HG03575 (cell line): ENCODE data around the gene ABCC10.
"Not testable (repeated sequence)": the region's sequence is repeated elsewhere in the genome, so short reads cannot be mapped to it uniquely, and the experiment has no call there.

Experiments used
- ATAC-seq: cut with Tn5 transposase; IDR thresholded peaks from one replicate; pipeline ENCODE4 v1.9.1; 2021; ENCODE audit not compliant: unreplicated experiment, insufficient number of reproducible peaks, low FRiP score; ENCODE audit errors: extremely low read depth

ABCC10 gene

DNA sequence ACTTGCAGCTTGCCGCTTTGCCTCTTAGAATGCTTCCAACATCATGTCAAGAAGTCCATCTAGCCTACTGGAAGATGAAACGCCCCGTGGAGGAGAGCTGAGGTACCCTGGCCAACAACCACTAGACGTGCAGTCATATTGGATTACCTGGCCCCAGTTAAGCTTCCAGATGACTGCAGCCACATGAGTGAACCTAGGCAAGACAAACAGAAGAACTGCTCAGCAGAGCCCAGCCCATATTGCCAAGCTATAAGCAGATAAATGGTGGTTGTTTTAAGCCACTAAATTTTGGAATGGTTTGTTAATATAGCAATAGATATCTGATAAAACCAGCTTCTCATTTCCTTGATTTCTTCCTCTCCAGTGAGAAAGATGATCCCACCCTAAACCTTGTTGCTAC, 32.7 kb downstream of the ABCC10 start:
- ATAC-seq = no peak

DNA sequence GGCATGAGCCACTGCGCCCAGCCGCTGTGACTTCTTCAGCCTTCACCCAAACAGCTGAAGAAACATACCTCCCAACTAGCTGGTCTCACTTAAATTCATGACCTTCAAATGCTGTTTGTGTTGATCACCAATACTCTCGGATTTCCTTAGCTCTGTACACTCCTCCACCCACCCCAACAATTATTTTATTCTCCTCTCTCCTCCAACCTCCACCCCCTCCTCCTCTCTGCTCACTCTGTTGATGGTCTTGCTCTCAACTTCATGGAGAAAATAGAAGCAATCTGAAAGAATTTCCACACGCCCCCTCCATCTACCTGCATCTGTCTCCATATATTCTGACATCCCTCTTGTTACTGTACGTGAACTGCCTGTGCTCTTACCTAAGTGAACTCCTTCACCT, 34.6 kb downstream of the ABCC10 start:
- ATAC-seq = no peak

DNA sequence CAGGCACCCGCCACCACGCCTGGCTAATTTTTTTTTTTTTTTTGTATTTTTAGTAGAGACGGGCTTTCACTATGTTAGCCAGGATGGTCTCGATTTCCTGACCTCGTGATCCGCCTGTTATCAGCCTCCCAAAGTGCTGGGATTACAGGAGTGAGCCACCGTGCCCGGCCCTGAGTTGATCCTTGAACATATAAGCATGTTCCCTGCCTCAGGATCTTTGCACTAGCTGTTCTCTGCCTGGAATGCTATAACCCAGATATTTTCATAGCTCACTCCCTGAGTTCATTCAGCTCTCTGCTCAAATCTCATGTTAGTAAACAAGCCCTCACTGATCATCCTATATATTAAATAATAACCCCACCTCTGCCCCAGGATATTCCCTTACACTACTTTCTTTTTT, 37.0 kb downstream of the ABCC10 start:
- no peak for ATAC-seq

- no peak for ATAC-seq
Observed at GRCh38 chr6:43465948-43466347, 38.6 kb downstream of the ABCC10 start.

- not testable (repeated sequence) for ATAC-seq
Observed at GRCh38 chr6:43467265-43467664, 39.9 kb downstream of the ABCC10 start.

- ATAC-seq = no peak
Observed at GRCh38 chr6:43467752-43468151, 40.4 kb downstream of the ABCC10 start.

GRCh38 chr6:43468240-43468639, 40.9 kb downstream of the ABCC10 start:
- no peak for ATAC-seq

DNA sequence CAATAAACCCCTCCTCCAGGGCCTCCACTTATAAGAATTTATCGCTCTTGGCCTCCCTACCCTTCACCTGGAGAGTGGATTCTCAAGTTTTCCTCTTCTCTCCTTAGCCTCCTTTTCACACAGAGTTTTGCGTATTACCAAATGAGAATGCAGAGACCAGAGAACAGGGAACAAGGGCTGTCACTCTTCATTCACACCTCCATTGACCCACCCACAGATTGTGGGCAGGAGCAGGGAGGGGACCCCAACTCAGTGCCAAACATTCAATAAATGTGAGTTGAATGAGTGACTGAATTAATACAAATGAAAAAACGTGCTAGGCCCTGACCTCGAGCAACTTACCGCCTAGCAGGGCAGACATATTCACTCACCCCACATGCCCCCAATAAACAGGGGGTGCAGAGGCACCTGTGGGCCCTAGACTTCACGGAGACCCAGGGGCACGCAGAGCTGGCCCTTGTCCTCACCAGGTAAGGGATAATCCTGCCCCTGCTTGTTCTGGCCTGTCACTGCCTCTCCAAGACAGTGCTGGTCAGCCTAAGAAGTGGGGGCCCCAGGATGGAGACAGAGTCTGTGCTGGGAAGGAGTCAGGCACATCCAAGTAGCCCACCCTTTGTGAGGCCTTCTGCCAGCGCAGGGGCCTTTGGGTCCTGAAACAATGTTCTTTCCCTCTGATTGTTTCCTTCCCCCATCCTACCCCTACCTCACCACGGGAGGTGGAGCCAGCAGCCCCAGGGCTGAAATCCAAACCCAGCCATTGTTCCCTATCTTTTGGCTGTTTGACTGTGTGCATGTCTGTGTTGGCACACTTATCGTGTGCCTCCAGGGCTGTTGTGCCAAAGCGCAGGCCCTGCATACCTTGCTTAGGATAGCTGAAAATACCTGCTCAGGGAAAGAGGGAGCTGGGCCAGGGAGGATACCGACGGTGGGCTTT, 41.7 kb downstream of the ABCC10 start:
- no peak for ATAC-seq

DNA sequence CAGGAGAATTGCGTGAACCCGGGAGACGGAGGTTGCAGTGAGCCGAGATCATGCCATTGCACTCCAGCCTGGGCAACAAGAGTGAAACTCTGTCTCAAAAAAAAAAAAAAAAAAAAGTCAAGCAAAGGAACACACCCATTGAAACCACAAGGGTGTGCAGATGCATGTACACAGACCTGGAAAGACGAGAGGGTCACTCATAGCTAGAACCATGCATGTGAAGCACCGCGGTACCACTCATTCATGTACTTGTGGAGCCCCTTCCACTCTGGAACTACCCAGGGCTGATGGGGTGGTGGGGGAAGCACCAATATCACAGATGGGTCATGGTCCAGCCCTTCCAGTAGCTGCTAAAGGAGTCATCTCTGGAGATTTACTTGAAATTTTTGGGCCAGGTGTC, 42.6 kb downstream of the ABCC10 start:
- ATAC-seq = no peak

- no peak for ATAC-seq
Observed at GRCh38 chr6:43471399-43471798, 44.1 kb downstream of the ABCC10 start.

DNA sequence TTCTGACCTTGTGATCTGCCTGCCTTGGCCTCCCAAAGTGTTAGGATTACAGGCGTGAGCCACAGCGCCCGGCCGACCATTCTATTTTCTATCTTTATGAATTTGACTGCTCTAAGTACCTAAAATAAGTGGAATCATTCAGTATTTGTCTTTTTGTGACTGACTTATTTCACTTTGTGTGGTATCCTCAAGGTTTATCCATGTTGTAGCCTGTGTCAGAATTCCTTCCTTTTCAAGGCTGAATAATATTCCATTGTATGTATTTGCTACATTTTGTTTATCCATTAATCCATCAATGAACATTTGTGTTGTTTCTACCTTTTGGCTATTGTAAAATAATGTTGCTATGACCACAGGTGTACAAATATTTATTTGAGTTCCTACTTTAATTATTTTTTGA, 45.2 kb downstream of the ABCC10 start:
- ATAC-seq = no peak

GRCh38 chr6:43475516-43475915, 48.2 kb downstream of the ABCC10 start:
- ATAC-seq = no peak

DNA sequence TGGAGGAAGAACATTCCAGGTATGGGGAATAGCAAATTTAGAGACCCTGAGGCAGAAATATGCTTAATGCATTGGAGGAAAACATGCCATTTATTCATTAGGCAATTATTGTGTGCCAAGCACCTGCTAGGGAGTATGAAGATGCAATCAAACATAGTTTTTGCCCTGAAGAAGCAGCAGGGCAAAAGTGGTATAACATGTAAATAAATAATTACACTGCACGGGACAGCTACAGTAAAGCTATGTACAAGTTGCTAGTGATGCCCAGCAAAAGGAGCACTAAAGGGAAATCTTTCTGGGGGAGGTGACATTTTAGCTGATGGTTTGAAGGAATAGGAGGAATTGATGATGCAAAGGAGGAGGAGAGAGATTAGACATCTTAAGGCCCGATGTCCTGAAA, 49.4 kb downstream of the ABCC10 start:
- no peak for ATAC-seq

- ATAC-seq = no peak
Observed at GRCh38 chr6:43477235-43478007, 50.1 kb downstream of the ABCC10 start, which contains the start of gene TJAP1. Gene TJAP1 (plus strand): TSS chr6:43477570. CDS start chr6:43499002, 21,432 bp downstream.

- no peak for ATAC-seq
Observed at GRCh38 chr6:43478008-43478372, 50.6 kb downstream of the ABCC10 start.

DNA sequence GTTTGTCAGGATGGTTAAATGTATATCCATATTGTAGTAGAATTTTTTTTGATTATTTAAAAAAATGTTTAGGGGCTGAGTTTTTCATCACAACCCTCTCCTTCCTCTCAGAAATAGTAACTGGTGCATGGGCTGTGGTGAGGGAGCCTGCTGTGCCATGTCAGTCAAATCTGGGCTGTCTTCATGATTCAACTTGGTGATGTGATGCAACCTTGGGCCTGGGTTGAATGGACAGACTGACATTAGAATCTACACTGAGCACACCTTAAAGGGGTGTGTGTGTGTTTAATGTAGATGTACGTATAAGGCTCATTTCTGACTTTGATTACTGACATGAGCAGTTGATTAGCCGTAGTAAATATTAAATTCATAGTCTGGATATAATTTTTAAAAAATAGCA, 53.7 kb downstream of the ABCC10 start:
- ATAC-seq = no peak

DNA sequence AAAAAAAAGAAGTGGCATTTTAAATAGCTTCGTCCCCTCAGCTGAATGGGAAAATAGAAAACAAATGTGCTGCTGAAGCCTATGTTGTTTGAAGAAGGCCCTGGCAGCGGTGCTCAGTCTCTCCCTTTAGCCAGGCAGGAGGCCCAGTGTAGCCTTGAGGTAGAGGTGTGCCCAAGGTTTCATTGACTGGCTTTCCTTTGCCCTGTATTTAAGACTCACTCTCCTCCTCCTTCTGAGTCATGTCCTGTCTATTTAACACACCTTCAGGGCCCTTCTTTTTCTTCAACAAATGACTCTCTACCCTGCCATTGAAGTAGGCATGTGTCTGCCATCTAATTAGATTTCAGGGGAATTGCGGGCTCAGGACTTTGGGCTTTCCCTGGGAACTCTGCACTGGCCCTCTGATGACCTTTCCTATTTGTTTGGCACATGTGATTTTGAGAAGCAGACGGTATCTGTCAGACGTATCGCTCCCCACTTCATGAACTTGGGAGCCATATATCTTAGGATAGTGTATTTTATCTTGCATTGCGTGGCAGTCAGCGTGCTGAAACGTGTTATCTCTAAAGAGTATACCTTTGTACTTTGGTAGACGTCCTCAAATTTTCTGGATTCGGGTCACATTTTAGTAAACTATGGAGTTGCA, 54.4 kb downstream of the ABCC10 start:
- ATAC-seq = no peak

- no peak for ATAC-seq
Observed at GRCh38 chr6:43488667-43489276, 61.4 kb downstream of the ABCC10 start.
